Measurements from ENCODE around the gene NLRC5. TPM values are rescaled to one million over a fixed set of nuclear protein-coding genes. Genes with fewer than 3 reads are reported as not detected.

Gene NLRC5
- total and polyA plus RNA-seq, 2 donors (not counting 3 experiments of a cell fraction or from before 2014, with no cell fraction given), result 7.4 to 26.3 TPM

- Histone ChIP-seq H3K36me3 (ENCODE audit: control insufficient read depth in 2 of 2, extremely low read depth in 1 of 2, insufficient read depth in 2 of 2, low read length in 2 of 2) (no peaks in the 10 kb centered on the region), H3K4me1 (ENCODE audit: control insufficient read depth, extremely low read depth, insufficient read depth, low read length) (no peaks in the 10 kb centered on the region), H2AFZ (ENCODE audit: low read depth, low read length) (no peak overlapping the region), H3K4me2 (ENCODE audit: insufficient read depth, low read length) (no peak overlapping the region), H3K79me2 (ENCODE audit: control insufficient read depth, insufficient read depth, low read length) (no peaks in the 10 kb centered on the region), H3K27ac (ENCODE audit: insufficient read depth, low read depth, low read length) (no peak overlapping the region), H4K20me1 (replicated peaks; ENCODE audit: control insufficient read depth, extremely low read depth, insufficient read depth, low read length) (no peaks in the 10 kb centered on the region), H3K9ac (replicated peaks; ENCODE audit: extremely low read depth, insufficient read depth, low read length) (no peak overlapping the region), H3K9me1 (replicated peaks; ENCODE audit: control insufficient read depth, extremely low read depth, insufficient read depth, low read length) (no peaks in the 10 kb centered on the region), H3K27me3 (ENCODE audit: control insufficient read depth in 2 of 2, insufficient read depth in 2 of 2, low read length in 2 of 2) (no peaks in the 10 kb centered on the region), H3K4me3 (replicated peaks in 1 of 3; ENCODE audit: insufficient read depth in 1 of 3, low read depth in 1 of 3, low read length in 3 of 3) (no peak overlapping the region), H3K9me3 (replicated peaks; ENCODE audit: control insufficient read depth, insufficient read depth, low read length) (no peaks in the 10 kb centered on the region)
- POLR2A ChIA-PET, result no interaction called here
- DNase-seq (ENCODE audit: low read depth, low spot score) (no peak), FAIRE-seq (no peak)
- BruUV-seq (replicated peaks), result no TSS peak
- TF ChIP-seq POLR2AphosphoS5 (IDR thresholded peaks at IDR 0.05; ENCODE audit: insufficient read depth, low read depth, low read length), result no peak
- no peak for TF ChIP-seq CTCF (IDR thresholded peaks at IDR 0.05; ENCODE audit: extremely low read depth in 1 of 2, insufficient read depth in 1 of 2, low read depth in 1 of 2, low read length in 2 of 2)
- TF ChIP-seq JUN (IDR thresholded peaks at IDR 0.05; ENCODE audit: borderline replicate concordance, insufficient read depth, insufficient read length, low read depth), result no peak
- TF ChIP-seq MYC (IDR thresholded peaks at IDR 0.05; ENCODE audit: low read depth, low read length), result no peak
- no peak for TF ChIP-seq POLR2A (IDR thresholded peaks at IDR 0.05; ENCODE audit: low read depth, low read length)
- TF ChIP-seq FOS (IDR thresholded peaks at IDR 0.05; ENCODE audit: borderline replicate concordance, insufficient read depth, low read length), result no peak
- no peak for TF ChIP-seq MAX (IDR thresholded peaks at IDR 0.05; ENCODE audit: insufficient read depth, insufficient read length)
- TF ChIP-seq GATA2 (IDR thresholded peaks at IDR 0.05; ENCODE audit: insufficient read depth, insufficient read length, low read depth, low read length), result no peak
- TF ChIP-seq EZH2 (IDR thresholded peaks at IDR 0.05; ENCODE audit: borderline replicate concordance, low read depth, low read length, severe bottlenecking), result no peak
- dilution Hi-C loops (cut with MboI; ENCODE audit: extremely low pct_ligation_motif_present, low sequenced_read_pairs), result no loop called here
- intact Hi-C loops (cut with micrococcal nuclease), result no loop called here
- CTCF ChIA-PET, result interaction anchor here (0.5 to 1.5 kb wide), 3 partner anchors 12 to 362 kb away, joined by 3 to 4 read pairs (median 3); no protein-coding TSS in a partner anchor
Observed at GRCh38 chr16:57051696-57052228, 62.4 kb downstream of the NLRC5 start.

All from endothelial cell of umbilical vein (primary cell).